ENCODE measurements around the gene MXI1.
"Not testable (repeated sequence)": the region's sequence is repeated elsewhere in the genome, so short reads cannot be mapped to it uniquely, and the experiment has no call there.

Gene MXI1

GRCh38 chr10:110181911-110182310, 25.5 kb upstream of the MXI1 start:
- no peak for DNase-seq (ENCODE audit: low spot score)

- DNase-seq (ENCODE audit: low spot score), result no peak
These were observed 23.0 kb upstream of the MXI1 start for GRCh38 chr10:110184398-110184797.

- DNase-seq (ENCODE audit: low spot score), result not testable (repeated sequence)
These were observed 21.7 kb upstream of the MXI1 start for GRCh38 chr10:110185646-110186182.

- DNase-seq (ENCODE audit: low spot score), result no peak
These were observed 17.2 kb upstream of the MXI1 start for GRCh38 chr10:110190170-110190569.

GRCh38 chr10:110192552-110192951, 14.9 kb upstream of the MXI1 start:
- DNase-seq (ENCODE audit: low spot score), result no peak

- no peak for DNase-seq (ENCODE audit: low spot score)
These were observed 6.9 kb upstream of the MXI1 start for GRCh38 chr10:110200503-110200902.

GRCh38 chr10:110201046-110201445, 6.4 kb upstream of the MXI1 start:
- DNase-seq (ENCODE audit: low spot score), result not testable (repeated sequence)

GRCh38 chr10:110203500-110204455, 3.6 kb upstream of the MXI1 start:
- no peak for DNase-seq (ENCODE audit: low spot score)

GRCh38 chr10:110205051-110205675, 2.2 kb upstream of the MXI1 start:
- no peak for DNase-seq (ENCODE audit: low spot score)

GRCh38 chr10:110207805-110208613, 604 bp downstream of the MXI1 start:
- DNase-seq (ENCODE audit: low spot score), result no peak

GRCh38 chr10:110208614-110209453, 1.4 kb downstream of the MXI1 start:
- peak; percentile 59 for DNase-seq (ENCODE audit: low spot score)

- DNase-seq (ENCODE audit: low spot score), result peak; percentile 75
These were observed 2.1 kb downstream of the MXI1 start for GRCh38 chr10:110209454-110209925.

- DNase-seq (ENCODE audit: low spot score), result no peak
These were observed 2.7 kb downstream of the MXI1 start for GRCh38 chr10:110209926-110210673.

- DNase-seq (ENCODE audit: low spot score), result peak; percentile 99
These were observed 3.5 kb downstream of the MXI1 start for GRCh38 chr10:110210674-110211464.

GRCh38 chr10:110211465-110211843, 4.0 kb downstream of the MXI1 start:
- no peak for DNase-seq (ENCODE audit: low spot score)

GRCh38 chr10:110212119-110213006, 5.0 kb downstream of the MXI1 start:
- no peak for DNase-seq (ENCODE audit: low spot score)

GRCh38 chr10:110214371-110214826, 7.0 kb downstream of the MXI1 start:
- no peak for DNase-seq (ENCODE audit: low spot score)
